B cell (primary cell): ENCODE results near the gene BOC. TPM values are rescaled to one million over a fixed set of nuclear protein-coding genes. Genes with fewer than 3 reads are reported as not detected.

Source experiments
- ATAC-seq: fragments of 200-7000 bp; cut with Tn5 transposase; one replicate; pipeline ENCODE4 v1.10.0; 2021; ENCODE audit warnings: low read depth, mild to moderate bottlenecking, moderate number of reproducible peaks, moderate library complexity
- CTCF ChIA-PET: fragments of 350-600 bp; sonication (Branson Sonifier 250); formaldehyde crosslinking; loops from one replicate; lab custom pipeline; 2021; ENCODE audit warnings: antibody characterized with exemption, inconsistent platforms; lab: Charles Lee
- POLR2A ChIA-PET: fragments of 350-600 bp; sonication (Branson Sonifier 250); formaldehyde crosslinking; loops from one replicate; lab custom pipeline; 2021; ENCODE audit warnings: antibody characterized with exemption; lab: Charles Lee
- DNase-seq: peaks from one replicate; pipeline ENCODE4 v3.0.0; 2013
- H2AFZ ChIP-seq: 2 replicates; pipeline ENCODE4 v1.6.1; 2012; ENCODE audit warnings: mild to moderate bottlenecking, low read depth, low read length; ENCODE audit not compliant: insufficient read depth, poor library complexity, severe bottlenecking
- H3K27ac ChIP-seq, 2 donors: 1 replicate in 1 of 2; 2 replicates in 1 of 2; pipeline ENCODE4 v1.5.1; 2012 to 2013; ENCODE audit warnings: low read length in 2 of 2, mild to moderate bottlenecking in 2 of 2, moderate library complexity in 1 of 2
- H3K27me3 ChIP-seq, 4 experiments: fragments of 200-600 bp in 1 of 4; sonication (generic) in 1 of 4; replicated peaks in 1 of 4; 1 replicate in 2 of 4; 2 replicates in 2 of 4; pipeline versions ENCODE4 v1.6.1 to v1.7.0; 2013 to 2016; ENCODE audit warnings: low read length in 3 of 4, mild to moderate bottlenecking in 2 of 4, mixed read lengths in 1 of 4, moderate library complexity in 1 of 4; ENCODE audit not compliant: insufficient read depth in 4 of 4, control insufficient read depth in 3 of 4; ENCODE audit errors: control extremely low read depth in 1 of 4
- H3K36me3 ChIP-seq, 2 experiments: replicated peaks in 1 of 2; 1 replicate in 1 of 2; 2 replicates in 1 of 2; pipeline versions ENCODE4 v1.6.1 to v1.7.1; 2013; ENCODE audit warnings: low read length in 1 of 2; ENCODE audit not compliant: insufficient read depth in 2 of 2, control insufficient read depth in 1 of 2; ENCODE audit errors: control extremely low read depth in 1 of 2, extremely low read depth in 1 of 2
- H3K4me1 ChIP-seq, 2 donors: fragments of 200-600 bp in 1 of 2; sonication (generic) in 1 of 2; 1 replicate in 1 of 2; 2 replicates in 1 of 2; pipeline versions ENCODE4 v1.5.1 to v1.6.1; 2013 to 2017; ENCODE audit warnings: low read length in 2 of 2; ENCODE audit not compliant: control insufficient read depth in 2 of 2, insufficient read depth in 2 of 2
- H3K4me2 ChIP-seq: replicated peaks from 2 replicates; pipeline ENCODE3; 2012; ENCODE audit warnings: mild to moderate bottlenecking, low read depth, low read length; ENCODE audit not compliant: poor library complexity, severe bottlenecking
- H3K4me3 ChIP-seq, 5 experiments: fragments of 200-600 bp in 1 of 5; sonication (generic) in 1 of 5; 1 replicate in 3 of 5; 2 replicates in 2 of 5; pipeline versions ENCODE4 v1.5.1 to v1.7.0; 2011 to 2016; ENCODE audit warnings: low read length in 4 of 5, mild to moderate bottlenecking in 4 of 5, low read depth in 2 of 5, control low read depth in 1 of 5, moderate library complexity in 1 of 5; ENCODE audit not compliant: insufficient read depth in 1 of 5; ENCODE audit errors: control extremely low read depth in 1 of 5, extremely low read depth in 1 of 5
- H3K79me2 ChIP-seq: fragments of 200-600 bp; sonication (generic); one replicate; pipeline ENCODE4 v1.6.0; 2016; ENCODE audit warnings: low read length; ENCODE audit not compliant: control insufficient read depth, insufficient read depth
- H3K9ac ChIP-seq: fragments of 200-600 bp; sonication (generic); 2 replicates; pipeline ENCODE4 v1.6.1; 2017; ENCODE audit warnings: mild to moderate bottlenecking, low read length, moderate library complexity
- H3K9me3 ChIP-seq, 3 donors: one replicate each; pipeline versions ENCODE4 v1.6.1 to v1.7.1; 2013; ENCODE audit warnings: low read length in 2 of 3; ENCODE audit not compliant: control insufficient read depth in 2 of 3, insufficient read depth in 1 of 3; ENCODE audit errors: control extremely low read depth in 1 of 3
- H4K20me1 ChIP-seq: 2 replicates; pipeline ENCODE4 v1.6.0; 2012; ENCODE audit warnings: mild to moderate bottlenecking, low read length; ENCODE audit not compliant: insufficient read depth, control insufficient read depth, poor library complexity, severe bottlenecking
- H3K27ac Mint-ChIP-seq: one replicate; pipeline ENCODE4 v1.8.0; 2021; ENCODE audit warnings: mixed read lengths
- H3K27me3 Mint-ChIP-seq: one replicate; pipeline ENCODE4 v1.8.0; 2021; ENCODE audit warnings: mixed read lengths
- H3K4me1 Mint-ChIP-seq: one replicate; pipeline ENCODE4 v1.8.0; 2021; ENCODE audit warnings: mixed read lengths
- H3K4me3 Mint-ChIP-seq: one replicate; pipeline ENCODE4 v1.8.0; 2021; ENCODE audit warnings: mixed read lengths
- H3K9me3 Mint-ChIP-seq: one replicate; pipeline ENCODE4 v1.8.0; 2022; ENCODE audit warnings: mixed read lengths; ENCODE audit not compliant: insufficient read depth
- WGBS: methylation state at CpG from one replicate; pipeline ENCODE4 v1.1.5; 2013; ENCODE audit warnings: missing lambda C conversion rate; ENCODE audit not compliant: insufficient coverage; 5-methylcytosine and 5-hydroxymethylcytosine counted together
- intact Hi-C: fragments of 100-400 bp; cut with micrococcal nuclease; formaldehyde crosslinking; loops from one replicate; pipeline ENCODE4 v1.10.0; 2022
- polyA minus RNA-seq: library from RNA; depleted of rRNA, polyadenylated mRNA; stranded (reverse); fragments of >200 nt; gene quantifications from 2 replicates; pipeline ENCODE4 v1.2.3, GENCODE V29; 2012
- polyA plus RNA-seq: library from polyadenylated mRNA; depleted of rRNA; stranded (reverse); fragments of >200 nt; gene quantifications from 2 replicates; pipeline ENCODE4 v1.2.3, GENCODE V29; 2012
- total RNA-seq, 2 donors: library from RNA; stranded (reverse); fragments of 120-200 nt in 1 of 2; gene quantifications; 1 replicate in 1 of 2; 2 replicates in 1 of 2; pipeline versions ENCODE4 v1.2.3 to v1.2.4, GENCODE V29; 2013 to 2022
- TF ChIP-seq, protein P1 (sequence below): fragments of 200-600 bp; IDR thresholded peaks from one replicate; pipeline ENCODE4 v1.8.0; 2022; ENCODE audit warnings: antibody characterized with exemption, mild to moderate bottlenecking

The BOC gene, protein sequence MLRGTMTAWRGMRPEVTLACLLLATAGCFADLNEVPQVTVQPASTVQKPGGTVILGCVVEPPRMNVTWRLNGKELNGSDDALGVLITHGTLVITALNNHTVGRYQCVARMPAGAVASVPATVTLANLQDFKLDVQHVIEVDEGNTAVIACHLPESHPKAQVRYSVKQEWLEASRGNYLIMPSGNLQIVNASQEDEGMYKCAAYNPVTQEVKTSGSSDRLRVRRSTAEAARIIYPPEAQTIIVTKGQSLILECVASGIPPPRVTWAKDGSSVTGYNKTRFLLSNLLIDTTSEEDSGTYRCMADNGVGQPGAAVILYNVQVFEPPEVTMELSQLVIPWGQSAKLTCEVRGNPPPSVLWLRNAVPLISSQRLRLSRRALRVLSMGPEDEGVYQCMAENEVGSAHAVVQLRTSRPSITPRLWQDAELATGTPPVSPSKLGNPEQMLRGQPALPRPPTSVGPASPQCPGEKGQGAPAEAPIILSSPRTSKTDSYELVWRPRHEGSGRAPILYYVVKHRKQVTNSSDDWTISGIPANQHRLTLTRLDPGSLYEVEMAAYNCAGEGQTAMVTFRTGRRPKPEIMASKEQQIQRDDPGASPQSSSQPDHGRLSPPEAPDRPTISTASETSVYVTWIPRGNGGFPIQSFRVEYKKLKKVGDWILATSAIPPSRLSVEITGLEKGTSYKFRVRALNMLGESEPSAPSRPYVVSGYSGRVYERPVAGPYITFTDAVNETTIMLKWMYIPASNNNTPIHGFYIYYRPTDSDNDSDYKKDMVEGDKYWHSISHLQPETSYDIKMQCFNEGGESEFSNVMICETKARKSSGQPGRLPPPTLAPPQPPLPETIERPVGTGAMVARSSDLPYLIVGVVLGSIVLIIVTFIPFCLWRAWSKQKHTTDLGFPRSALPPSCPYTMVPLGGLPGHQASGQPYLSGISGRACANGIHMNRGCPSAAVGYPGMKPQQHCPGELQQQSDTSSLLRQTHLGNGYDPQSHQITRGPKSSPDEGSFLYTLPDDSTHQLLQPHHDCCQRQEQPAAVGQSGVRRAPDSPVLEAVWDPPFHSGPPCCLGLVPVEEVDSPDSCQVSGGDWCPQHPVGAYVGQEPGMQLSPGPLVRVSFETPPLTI
- total RNA-seq (0.12 and 0.78 TPM in 2 replicates), polyA plus RNA-seq (0.58 and 2.0 TPM in 2 replicates), polyA minus RNA-seq (0.14 and 0.60 TPM in 2 replicates)
- 1.1 TPM for total RNA-seq (2013)

- 1% methylated on average over 69 of the region's 76 CpGs for WGBS
- peak; percentile 28 for ATAC-seq
- Histone ChIP-seq H3K4me3 (peak within 1 kb of the TSS in 4 of 5 experiments; percentile 29 to 65 (median 43)), H3K4me2 (peak within 1 kb of the TSS; percentile 86), H3K9ac (peak within 1 kb of the TSS; percentile 61), H4K20me1 (no peaks in the 10 kb centered on the region), H3K79me2 (no peaks in the 10 kb centered on the region), H2AFZ (peak within 1 kb of the TSS; percentile 48), H3K27ac (no peak within 1 kb of the TSS), H3K4me1 (peaks cover 15 to 21% of the 10 kb centered on the region in 2 donors), H3K27me3 (peaks cover 0 to 41% (median 18%) of the 10 kb centered on the region in 4 experiments), H3K9me3 (no peaks in the 10 kb centered on the region), H3K36me3 (no peaks in the 10 kb centered on the region)
- Mint-ChIP-seq H3K27me3 (peaks cover 65% of the 10 kb centered on the region), H3K4me1 (peaks cover 14% of the 10 kb centered on the region), H3K27ac (no peak within 1 kb of the TSS), H3K9me3 (no peaks in the 10 kb centered on the region), H3K4me3 (peak within 1 kb of the TSS; percentile 87)
- intact Hi-C loops: no loop called here
- POLR2A ChIA-PET: no interaction called here
- peak; percentile 20 for DNase-seq
- TF ChIP-seq, protein P1, sequence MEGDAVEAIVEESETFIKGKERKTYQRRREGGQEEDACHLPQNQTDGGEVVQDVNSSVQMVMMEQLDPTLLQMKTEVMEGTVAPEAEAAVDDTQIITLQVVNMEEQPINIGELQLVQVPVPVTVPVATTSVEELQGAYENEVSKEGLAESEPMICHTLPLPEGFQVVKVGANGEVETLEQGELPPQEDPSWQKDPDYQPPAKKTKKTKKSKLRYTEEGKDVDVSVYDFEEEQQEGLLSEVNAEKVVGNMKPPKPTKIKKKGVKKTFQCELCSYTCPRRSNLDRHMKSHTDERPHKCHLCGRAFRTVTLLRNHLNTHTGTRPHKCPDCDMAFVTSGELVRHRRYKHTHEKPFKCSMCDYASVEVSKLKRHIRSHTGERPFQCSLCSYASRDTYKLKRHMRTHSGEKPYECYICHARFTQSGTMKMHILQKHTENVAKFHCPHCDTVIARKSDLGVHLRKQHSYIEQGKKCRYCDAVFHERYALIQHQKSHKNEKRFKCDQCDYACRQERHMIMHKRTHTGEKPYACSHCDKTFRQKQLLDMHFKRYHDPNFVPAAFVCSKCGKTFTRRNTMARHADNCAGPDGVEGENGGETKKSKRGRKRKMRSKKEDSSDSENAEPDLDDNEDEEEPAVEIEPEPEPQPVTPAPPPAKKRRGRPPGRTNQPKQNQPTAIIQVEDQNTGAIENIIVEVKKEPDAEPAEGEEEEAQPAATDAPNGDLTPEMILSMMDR: no peak
- CTCF ChIA-PET: no interaction called here
These were observed at the start of gene BOC for GRCh38 chr3:113211330-113212149. BOC (plus strand) TSS chr3:113211557; CDS start chr3:113249803, 38,246 bp downstream.
